ENCODE results near the gene STN1.

STN1 gene

GRCh38 chr10:103842605-103843004 is 75.4 kb downstream of the STN1 start:
- Histone ChIP-seq H3K4me1 (ENCODE audit: insufficient read depth, low read length) (peaks cover 31% of the 10 kb centered on the region), H3K4me3 (ENCODE audit: low read length) (no peak overlapping the region), H3K27me3 (ENCODE audit: insufficient read depth, low read length) (no peaks in the 10 kb centered on the region), H3K9me3 (ENCODE audit: insufficient read depth, low read depth, low read length) (no peaks in the 10 kb centered on the region), H3K9ac (ENCODE audit: low read depth, low read length) (no peak overlapping the region), H3K27ac (ENCODE audit: low read depth, low read length) (no peak overlapping the region), H3K36me3 (ENCODE audit: insufficient read depth, low read length) (no peaks in the 10 kb centered on the region)
- 69% methylated on average over 6 of the region's 7 CpGs for WGBS

GRCh38 chr10:103841519-103841918 is 76.5 kb downstream of the STN1 start:
- no peaks in the 10 kb centered on the region for H3K36me3 ChIP-seq (ENCODE audit: insufficient read depth, low read length)
- no peak overlapping the region for H3K4me3 ChIP-seq (ENCODE audit: low read length)
- no peak overlapping the region for H3K27ac ChIP-seq (ENCODE audit: low read depth, low read length)
- no peak overlapping the region for H3K9ac ChIP-seq (ENCODE audit: low read depth, low read length)
- H3K9me3 ChIP-seq (ENCODE audit: insufficient read depth, low read depth, low read length): no peaks in the 10 kb centered on the region
- peaks cover 31% of the 10 kb centered on the region for H3K4me1 ChIP-seq (ENCODE audit: insufficient read depth, low read length)
- 94% methylated on average over 7 of the region's 7 CpGs for WGBS
- no peaks in the 10 kb centered on the region for H3K27me3 ChIP-seq (ENCODE audit: insufficient read depth, low read length)

DNA sequence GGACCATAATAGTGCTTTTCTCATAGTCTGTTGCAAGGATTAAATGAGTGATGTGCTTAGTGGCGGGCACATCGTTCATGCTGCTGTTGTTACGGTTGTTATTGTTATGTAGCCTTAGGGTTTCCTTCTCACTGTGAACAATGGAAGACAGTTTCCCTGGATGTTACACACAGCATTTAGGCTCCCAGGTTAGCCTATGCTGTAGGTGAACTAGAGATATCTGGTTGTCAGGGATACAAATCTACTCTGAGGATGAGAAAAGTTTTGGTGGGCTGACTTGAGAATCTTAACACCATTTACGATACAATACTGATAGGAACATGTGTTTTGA is 77.3 kb downstream of the STN1 start:
- Histone ChIP-seq H3K9me3 (ENCODE audit: insufficient read depth, low read depth, low read length) (no peaks in the 10 kb centered on the region), H3K4me3 (ENCODE audit: low read length) (no peak overlapping the region), H3K9ac (ENCODE audit: low read depth, low read length) (no peak overlapping the region), H3K27me3 (ENCODE audit: insufficient read depth, low read length) (no peaks in the 10 kb centered on the region), H3K27ac (ENCODE audit: low read depth, low read length) (peak overlapping the region; percentile 55; the same call in 1 of the 2 replicates), H3K4me1 (ENCODE audit: insufficient read depth, low read length) (peaks cover 25% of the 10 kb centered on the region), H3K36me3 (ENCODE audit: insufficient read depth, low read length) (no peaks in the 10 kb centered on the region)
- 14% methylated on average over 3 of the region's 4 CpGs for WGBS

DNA sequence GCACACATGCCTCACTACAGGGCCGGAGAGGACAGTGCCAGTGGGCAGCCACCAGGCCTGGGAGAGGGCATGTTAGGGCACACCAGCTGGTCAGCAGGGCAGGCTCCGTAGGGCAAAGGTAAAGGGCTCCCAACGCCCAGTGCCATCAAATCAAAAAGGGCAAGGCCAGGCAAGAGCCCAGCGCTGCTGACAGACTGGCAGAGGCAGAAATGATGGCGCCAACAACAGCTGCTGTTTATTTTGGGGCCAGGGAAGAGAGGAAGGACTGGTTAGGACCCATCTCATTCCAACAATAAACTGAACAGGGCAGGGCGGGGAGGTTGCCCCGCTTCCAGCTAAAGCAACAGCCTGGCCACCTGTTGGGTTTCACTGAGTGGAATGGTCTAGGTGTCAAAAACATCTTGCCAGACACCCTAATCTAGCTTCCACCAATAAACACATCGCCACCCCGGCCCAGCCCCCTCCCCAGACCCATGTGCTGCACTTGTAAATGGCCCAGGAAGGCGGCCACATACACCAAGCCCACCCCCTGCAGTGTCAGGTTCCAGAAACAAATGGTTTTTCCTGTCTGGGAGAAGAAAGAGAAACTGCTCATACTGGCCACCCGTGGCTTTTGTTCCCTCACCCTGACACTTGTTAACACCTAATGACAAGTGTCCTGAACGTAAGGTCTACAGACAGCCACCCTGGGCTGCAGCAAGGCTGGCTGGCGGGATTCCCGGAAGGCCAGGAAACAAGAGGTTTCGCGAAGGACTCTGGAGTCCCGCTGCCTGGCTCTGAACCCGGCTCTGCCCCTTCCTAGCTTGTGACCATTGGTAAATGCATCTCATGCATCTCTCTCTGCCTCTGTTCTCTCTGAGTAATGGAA is 77.9 kb downstream of the STN1 start:
- 29% methylated on average over 17 of the region's 18 CpGs for WGBS
- Histone ChIP-seq H3K4me3 (ENCODE audit: low read length) (no peak overlapping the region), H3K9ac (ENCODE audit: low read depth, low read length) (no peak overlapping the region), H3K9me3 (ENCODE audit: insufficient read depth, low read depth, low read length) (no peaks in the 10 kb centered on the region), H3K27me3 (ENCODE audit: insufficient read depth, low read length) (no peaks in the 10 kb centered on the region), H3K27ac (ENCODE audit: low read depth, low read length) (peak overlapping the region; percentile 55; the same call in 1 of the 2 replicates), H3K4me1 (ENCODE audit: insufficient read depth, low read length) (peaks cover 28% of the 10 kb centered on the region), H3K36me3 (ENCODE audit: insufficient read depth, low read length) (no peaks in the 10 kb centered on the region)

- H3K9me3 ChIP-seq (ENCODE audit: insufficient read depth, low read depth, low read length): no peaks in the 10 kb centered on the region
- 64% methylated on average over 9 of the region's 9 CpGs for WGBS
- H3K9ac ChIP-seq (ENCODE audit: low read depth, low read length): no peak overlapping the region
- H3K27ac ChIP-seq (ENCODE audit: low read depth, low read length): no peak overlapping the region
- peaks cover 34% of the 10 kb centered on the region for H3K4me1 ChIP-seq (ENCODE audit: insufficient read depth, low read length)
- H3K27me3 ChIP-seq (ENCODE audit: insufficient read depth, low read length): no peaks in the 10 kb centered on the region
- no peaks in the 10 kb centered on the region for H3K36me3 ChIP-seq (ENCODE audit: insufficient read depth, low read length)
- no peak overlapping the region for H3K4me3 ChIP-seq (ENCODE audit: low read length)
Measured at GRCh38 chr10:103839519-103839871, 78.5 kb downstream of the STN1 start.

DNA sequence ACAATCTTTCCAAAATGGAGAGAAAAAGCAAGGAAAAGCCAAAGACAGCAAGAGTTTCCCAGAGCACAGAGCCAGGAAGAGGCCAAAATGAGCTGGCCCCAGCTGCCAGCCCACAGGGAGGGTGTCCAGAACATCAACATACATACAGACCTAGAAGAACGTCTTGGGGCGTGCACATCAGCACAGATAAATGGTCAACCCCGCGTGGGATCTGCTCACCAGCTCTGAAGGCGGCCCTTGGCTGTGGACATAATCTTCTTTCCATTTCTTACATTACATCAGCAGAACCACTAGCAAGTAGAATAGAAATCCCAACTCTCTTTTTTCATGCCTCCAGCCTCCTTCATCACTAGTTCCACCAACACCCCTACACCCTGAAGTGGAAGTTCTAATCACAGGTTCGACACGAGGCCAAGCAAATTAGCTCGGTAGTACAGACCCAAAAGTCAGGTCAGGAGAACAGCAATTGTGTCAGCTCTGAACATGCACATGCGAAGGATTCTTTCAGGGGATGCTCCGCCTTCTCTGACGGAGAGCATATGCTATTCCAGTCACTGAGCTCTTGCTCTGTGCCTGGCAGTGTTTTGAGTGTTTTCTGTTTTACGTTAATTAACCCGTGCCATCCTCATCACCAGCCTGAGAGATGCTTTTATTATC is 79.0 kb downstream of the STN1 start:
- no peaks in the 10 kb centered on the region for H3K27me3 ChIP-seq (ENCODE audit: insufficient read depth, low read length)
- H3K9ac ChIP-seq (ENCODE audit: low read depth, low read length): no peak overlapping the region
- peaks cover 39% of the 10 kb centered on the region for H3K4me1 ChIP-seq (ENCODE audit: insufficient read depth, low read length)
- no peak overlapping the region for H3K4me3 ChIP-seq (ENCODE audit: low read length)
- H3K9me3 ChIP-seq (ENCODE audit: insufficient read depth, low read depth, low read length): no peaks in the 10 kb centered on the region
- 85% methylated on average over 13 of the region's 13 CpGs for WGBS
- H3K36me3 ChIP-seq (ENCODE audit: insufficient read depth, low read length): no peaks in the 10 kb centered on the region
- no peak overlapping the region for H3K27ac ChIP-seq (ENCODE audit: low read depth, low read length)

DNA sequence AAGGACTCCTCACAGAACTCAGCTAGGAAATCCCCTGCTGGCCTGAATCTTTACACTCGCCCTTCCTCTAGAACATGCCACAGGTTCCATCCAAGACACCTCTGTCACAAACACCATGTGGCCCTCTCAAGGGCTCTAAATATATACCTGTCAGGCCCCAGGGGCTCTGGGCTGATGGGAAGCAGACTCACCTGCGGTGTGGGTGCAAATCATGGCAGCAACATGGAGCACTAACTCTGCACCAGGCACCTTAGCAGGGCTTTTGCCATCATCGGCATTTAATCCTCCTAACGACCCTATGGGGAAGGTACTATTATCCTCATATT is 80.0 kb downstream of the STN1 start:
- Histone ChIP-seq H3K4me3 (ENCODE audit: low read length) (no peak overlapping the region), H3K4me1 (ENCODE audit: insufficient read depth, low read length) (peaks cover 46% of the 10 kb centered on the region), H3K27me3 (ENCODE audit: insufficient read depth, low read length) (no peaks in the 10 kb centered on the region), H3K9ac (ENCODE audit: low read depth, low read length) (no peak overlapping the region), H3K27ac (ENCODE audit: low read depth, low read length) (no peak overlapping the region), H3K36me3 (ENCODE audit: insufficient read depth, low read length) (no peaks in the 10 kb centered on the region), H3K9me3 (ENCODE audit: insufficient read depth, low read depth, low read length) (no peaks in the 10 kb centered on the region)
- WGBS: 83% methylated on average over 4 of the region's 4 CpGs

DNA sequence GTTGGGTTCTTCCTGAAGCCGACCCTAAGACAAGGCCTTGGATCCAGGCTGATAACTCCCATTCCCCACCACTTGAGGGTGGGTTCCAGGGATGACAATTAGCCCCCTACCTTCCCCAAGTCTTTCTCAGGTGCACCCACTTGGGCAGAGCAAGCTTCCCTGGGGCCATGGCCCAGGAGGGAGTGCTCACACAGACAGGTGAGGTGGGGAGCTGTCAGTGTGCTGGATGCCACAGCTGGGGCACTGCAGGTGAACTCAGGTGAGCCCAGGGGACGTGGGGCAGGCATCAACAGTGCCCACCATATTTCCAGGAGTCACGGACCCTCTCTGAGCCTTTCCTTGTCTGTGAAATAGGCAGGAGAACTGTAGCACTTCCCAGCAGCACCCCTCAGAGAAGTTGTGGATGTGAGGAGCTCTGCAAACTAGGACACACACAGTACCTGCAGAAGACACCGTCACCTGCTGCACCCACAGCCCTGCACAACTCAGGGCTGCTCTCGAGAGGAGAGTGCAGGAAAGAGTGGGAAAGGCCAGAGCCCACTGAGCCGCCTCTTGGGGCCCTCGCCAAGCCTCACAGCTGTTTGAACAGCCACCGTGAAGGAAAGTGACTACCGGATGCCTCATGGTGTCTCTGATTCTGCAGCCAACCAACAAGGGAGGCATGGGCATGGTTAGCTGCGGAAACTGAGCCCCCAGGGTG is 80.5 kb downstream of the STN1 start:
- Histone ChIP-seq H3K27me3 (ENCODE audit: insufficient read depth, low read length) (no peaks in the 10 kb centered on the region), H3K9me3 (ENCODE audit: insufficient read depth, low read depth, low read length) (no peaks in the 10 kb centered on the region; the same call in 1 of the 2 replicates), H3K36me3 (ENCODE audit: insufficient read depth, low read length) (no peaks in the 10 kb centered on the region), H3K27ac (ENCODE audit: low read depth, low read length) (no peak overlapping the region), H3K4me1 (ENCODE audit: insufficient read depth, low read length) (peaks cover 46% of the 10 kb centered on the region), H3K4me3 (ENCODE audit: low read length) (no peak overlapping the region), H3K9ac (ENCODE audit: low read depth, low read length) (no peak overlapping the region)
- WGBS: 82% methylated on average over 10 of the region's 10 CpGs

DNA sequence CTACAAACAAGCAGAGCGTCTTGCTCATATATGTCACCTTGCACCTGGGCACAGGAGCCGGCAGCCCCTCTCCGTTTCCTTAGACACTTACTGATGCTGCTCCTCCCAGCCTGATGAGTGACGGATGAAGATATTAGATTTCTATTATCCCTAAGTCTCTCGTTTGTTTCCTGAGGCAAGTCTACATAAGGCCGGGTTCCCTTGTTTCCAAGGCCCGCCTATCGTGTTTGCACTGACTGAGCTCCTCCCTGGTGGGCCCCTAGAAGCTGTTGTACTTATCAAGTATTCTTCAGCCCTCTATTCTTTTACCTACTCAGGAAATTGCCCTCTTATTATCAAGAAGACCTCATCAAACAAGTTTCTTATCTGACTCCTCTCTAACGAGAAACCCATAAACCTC is 81.1 kb downstream of the STN1 start:
- no peaks in the 10 kb centered on the region; the same call in 1 of the 2 replicates for H3K9me3 ChIP-seq (ENCODE audit: insufficient read depth, low read depth, low read length)
- H3K4me1 ChIP-seq (ENCODE audit: insufficient read depth, low read length): peaks cover 46% of the 10 kb centered on the region
- H3K4me3 ChIP-seq (ENCODE audit: low read length): no peak overlapping the region
- WGBS: 78% methylated on average over 9 of the region's 9 CpGs
- H3K9ac ChIP-seq (ENCODE audit: low read depth, low read length): no peak overlapping the region
- H3K27me3 ChIP-seq (ENCODE audit: insufficient read depth, low read length): no peaks in the 10 kb centered on the region
- no peaks in the 10 kb centered on the region for H3K36me3 ChIP-seq (ENCODE audit: insufficient read depth, low read length)
- H3K27ac ChIP-seq (ENCODE audit: low read depth, low read length): no peak overlapping the region

DNA sequence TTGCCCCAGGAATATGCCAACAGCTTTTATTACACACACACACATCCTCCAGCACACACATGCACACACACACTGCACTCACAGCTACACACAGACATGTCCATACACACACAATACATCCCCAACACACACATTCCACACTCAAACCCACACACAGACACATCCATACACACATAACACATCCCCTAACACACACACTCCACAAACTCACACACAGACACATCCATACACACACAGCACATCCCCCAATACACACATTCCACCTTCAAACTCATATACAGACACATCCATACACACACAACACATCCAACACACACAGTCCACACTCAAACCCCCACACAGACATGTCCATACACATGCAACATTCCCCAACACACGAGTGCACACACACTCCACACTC is 81.7 kb downstream of the STN1 start:
- Histone ChIP-seq H3K9ac (ENCODE audit: low read depth, low read length) (no peak overlapping the region), H3K27ac (ENCODE audit: low read depth, low read length) (no peak overlapping the region), H3K9me3 (ENCODE audit: insufficient read depth, low read depth, low read length) (no peaks in the 10 kb centered on the region; the same call in 1 of the 2 replicates), H3K36me3 (ENCODE audit: insufficient read depth, low read length) (no peaks in the 10 kb centered on the region), H3K4me1 (ENCODE audit: insufficient read depth, low read length) (peaks cover 45% of the 10 kb centered on the region), H3K27me3 (ENCODE audit: insufficient read depth, low read length) (no peaks in the 10 kb centered on the region), H3K4me3 (ENCODE audit: low read length) (no peak overlapping the region)
- 85% methylated on average over 1 of the region's 1 CpG for WGBS
